Astrocyte of the hippocampus (primary cell): Measurements from ENCODE around the gene PTPRT.

Experiments used
- DNase-seq: peaks from one replicate; pipeline ENCODE4 v3.0.0; 2011; ENCODE audit warnings: low read depth, low spot score

PTPRT gene

GRCh38 chr20:42613076-42613475, 576.6 kb downstream of the PTPRT start:
- peak; percentile 0 for DNase-seq

GRCh38 chr20:42611889-42612837, 577.5 kb downstream of the PTPRT start:
- no peak for DNase-seq

DNA sequence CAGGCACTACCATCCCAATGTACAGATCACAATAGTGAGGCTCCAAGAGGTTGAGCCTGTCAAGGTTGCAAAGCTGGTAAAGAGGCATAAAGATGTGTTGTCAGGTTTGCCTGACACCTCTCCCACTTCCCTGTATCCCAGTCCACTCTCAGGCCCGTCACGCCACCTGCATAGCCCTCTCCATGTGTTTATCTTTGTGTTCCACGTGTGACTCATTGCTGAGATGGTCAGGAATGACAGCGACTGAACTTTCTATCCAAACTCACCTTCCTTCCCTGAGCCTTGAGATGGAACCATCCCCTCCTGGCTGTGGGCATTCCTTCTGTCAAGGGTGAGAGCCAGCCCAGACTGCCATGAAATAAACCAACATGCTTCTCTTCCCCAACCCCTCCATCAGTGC, 578.3 kb downstream of the PTPRT start:
- DNase-seq = no peak

DNA sequence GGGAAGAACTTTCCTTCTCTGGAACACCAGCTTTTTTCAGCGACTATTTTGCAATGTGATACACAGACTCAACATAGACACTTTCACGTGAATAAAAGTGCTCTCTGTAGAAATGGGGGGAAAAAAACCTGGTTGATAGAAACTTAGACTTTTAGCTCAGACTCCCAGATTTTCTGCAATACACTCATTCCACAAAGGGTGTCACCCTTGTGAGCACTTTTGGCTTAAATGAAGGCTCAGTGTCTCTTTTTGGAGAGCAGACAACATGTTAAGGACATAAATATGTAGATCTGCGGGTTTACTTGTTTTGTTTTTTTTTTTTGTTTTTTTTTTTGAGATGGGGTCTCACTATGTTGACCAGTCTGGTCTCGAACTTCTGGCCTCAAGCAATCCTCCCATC, 579.6 kb downstream of the PTPRT start:
- no peak for DNase-seq

DNA sequence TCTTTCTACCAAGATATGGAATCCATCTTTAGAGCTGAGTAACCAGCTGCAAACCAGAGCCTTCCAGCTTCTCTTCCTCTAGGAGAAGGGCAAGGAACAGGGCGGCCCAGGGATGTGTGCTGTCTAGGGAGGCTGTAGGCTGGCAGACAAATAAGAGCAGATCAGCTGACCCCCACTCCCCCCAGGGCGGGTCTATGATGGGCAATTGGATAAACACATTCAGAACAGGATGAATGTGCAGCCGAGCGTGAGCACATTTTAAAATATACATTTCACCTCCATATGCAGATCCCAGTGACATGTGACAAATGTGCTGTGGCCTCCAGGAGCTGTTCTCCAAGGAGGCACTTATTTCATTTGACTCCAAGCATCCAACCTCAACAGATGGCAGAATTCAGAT, 580.1 kb downstream of the PTPRT start:
- DNase-seq = no peak

- no peak for DNase-seq
Observed at GRCh38 chr20:42604998-42605956, 584.4 kb downstream of the PTPRT start.

DNA sequence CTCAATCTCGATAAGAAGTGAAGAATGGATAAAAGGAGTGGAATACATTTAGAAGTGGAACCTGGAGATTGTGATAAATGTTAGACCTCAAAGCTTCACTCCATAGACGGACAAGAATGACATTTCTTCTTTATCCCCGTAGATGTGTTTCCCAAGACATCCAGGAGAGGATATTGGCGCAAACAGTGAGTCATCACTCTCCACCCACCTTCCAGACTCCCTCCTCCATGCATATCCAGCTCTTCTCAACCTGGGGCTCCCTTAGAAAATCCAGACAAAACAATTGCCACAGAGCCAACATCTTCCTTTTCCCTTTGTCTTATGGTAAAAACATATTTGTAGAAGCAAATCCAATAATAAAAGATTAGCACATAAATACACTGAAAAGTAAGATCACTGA, 586.1 kb downstream of the PTPRT start:
- DNase-seq = no peak

GRCh38 chr20:42598581-42598980, 591.1 kb downstream of the PTPRT start:
- no peak for DNase-seq

GRCh38 chr20:42595625-42596024, 594.1 kb downstream of the PTPRT start:
- no peak for DNase-seq

- DNase-seq = no peak
Observed at GRCh38 chr20:42594659-42595058, 595.0 kb downstream of the PTPRT start.

- DNase-seq = no peak
Observed at GRCh38 chr20:42594011-42594410, 595.7 kb downstream of the PTPRT start.

DNA sequence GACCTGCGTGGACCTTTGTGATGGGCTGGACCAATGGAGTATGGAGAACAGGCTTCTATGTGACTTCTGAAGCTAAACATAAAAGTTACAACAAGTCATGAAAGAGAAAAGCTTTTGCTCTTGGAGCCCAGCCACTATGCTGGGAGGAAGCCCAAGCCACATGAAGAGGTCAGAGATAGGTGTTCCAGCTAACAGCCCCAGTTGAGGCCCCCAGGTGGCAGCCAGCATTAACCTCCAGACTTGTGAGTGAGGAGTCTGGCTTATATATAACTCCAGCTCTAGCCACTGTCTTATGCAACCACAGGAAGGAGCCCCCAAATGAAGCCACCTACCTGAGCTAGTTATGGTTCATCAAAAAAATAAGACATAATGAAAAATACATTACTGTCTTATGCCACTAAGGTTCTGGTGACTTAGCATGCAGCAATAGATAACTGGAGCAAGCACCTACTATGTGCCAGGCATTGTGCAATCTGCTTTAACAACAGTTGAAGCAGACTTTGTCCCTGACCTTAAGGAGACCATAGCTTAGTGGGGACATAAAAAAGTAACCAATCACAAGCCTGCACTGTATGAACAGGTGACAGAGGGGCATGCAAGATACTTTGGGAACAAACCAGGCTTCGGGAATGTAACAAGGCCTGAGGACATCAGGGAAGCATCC, 599.6 kb downstream of the PTPRT start:
- no peak for DNase-seq

DNA sequence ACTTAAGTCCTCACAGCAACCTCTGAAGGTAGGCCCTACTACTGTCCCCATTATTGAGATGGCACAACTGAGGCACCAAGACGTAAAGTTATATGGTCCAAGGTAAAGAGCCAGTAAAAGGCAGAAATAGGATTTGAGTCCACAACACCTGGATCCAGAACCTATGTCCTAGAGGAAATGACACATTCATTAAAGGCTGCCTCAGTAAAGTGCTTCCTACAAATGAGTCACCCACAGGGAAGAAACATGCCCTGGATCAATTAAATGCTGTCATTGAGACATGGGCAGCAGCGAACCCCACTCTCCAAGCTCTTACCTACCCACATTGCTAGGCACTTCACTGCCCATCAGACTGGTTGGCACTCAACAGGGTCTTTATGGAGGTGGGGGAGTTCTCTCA, 600.9 kb downstream of the PTPRT start:
- DNase-seq = no peak

DNA sequence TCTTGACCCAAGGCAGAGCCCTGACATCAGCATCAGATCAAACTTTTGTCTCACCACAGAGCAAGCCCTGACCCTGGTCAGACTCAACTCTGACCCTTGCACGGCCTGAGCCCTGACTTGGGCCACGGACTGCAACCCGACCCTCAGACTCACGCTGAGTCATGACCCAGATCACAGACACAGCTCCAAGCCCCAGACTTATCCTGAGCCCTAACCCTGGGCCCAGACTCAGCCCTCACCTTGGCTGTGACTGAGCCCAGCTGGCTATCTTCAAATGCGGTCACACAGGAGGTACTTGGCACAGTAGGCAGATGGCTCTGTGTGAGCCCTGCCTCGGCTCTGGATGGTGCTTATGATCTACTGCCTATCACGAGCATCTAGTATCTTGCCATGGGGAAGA, 602.3 kb downstream of the PTPRT start:
- no peak for DNase-seq

GRCh38 chr20:42581311-42581710, 608.4 kb downstream of the PTPRT start:
- DNase-seq = no peak

GRCh38 chr20:42576167-42576566, 613.5 kb downstream of the PTPRT start:
- no peak for DNase-seq

GRCh38 chr20:42572320-42573016, 617.2 kb downstream of the PTPRT start:
- no peak for DNase-seq

DNA sequence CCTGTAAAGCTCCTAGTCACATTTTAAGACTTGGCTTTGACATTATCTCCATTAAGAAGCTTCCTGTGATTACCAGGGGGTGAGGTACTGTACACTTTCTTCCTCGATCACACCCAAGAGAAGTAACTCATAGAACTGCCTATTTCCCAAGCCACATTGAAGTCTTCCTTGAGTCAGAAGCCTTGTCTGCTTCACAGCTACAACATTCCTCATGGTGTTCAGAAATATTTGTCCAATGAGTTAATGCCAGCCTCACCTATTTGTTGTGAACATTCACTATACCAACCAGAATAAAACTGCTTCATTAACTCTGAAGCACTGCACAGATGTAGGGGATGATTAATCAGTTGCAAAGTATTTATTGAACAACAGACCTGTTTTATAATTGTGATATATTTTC, 622.3 kb downstream of the PTPRT start:
- peak; percentile 31 for DNase-seq

DNA sequence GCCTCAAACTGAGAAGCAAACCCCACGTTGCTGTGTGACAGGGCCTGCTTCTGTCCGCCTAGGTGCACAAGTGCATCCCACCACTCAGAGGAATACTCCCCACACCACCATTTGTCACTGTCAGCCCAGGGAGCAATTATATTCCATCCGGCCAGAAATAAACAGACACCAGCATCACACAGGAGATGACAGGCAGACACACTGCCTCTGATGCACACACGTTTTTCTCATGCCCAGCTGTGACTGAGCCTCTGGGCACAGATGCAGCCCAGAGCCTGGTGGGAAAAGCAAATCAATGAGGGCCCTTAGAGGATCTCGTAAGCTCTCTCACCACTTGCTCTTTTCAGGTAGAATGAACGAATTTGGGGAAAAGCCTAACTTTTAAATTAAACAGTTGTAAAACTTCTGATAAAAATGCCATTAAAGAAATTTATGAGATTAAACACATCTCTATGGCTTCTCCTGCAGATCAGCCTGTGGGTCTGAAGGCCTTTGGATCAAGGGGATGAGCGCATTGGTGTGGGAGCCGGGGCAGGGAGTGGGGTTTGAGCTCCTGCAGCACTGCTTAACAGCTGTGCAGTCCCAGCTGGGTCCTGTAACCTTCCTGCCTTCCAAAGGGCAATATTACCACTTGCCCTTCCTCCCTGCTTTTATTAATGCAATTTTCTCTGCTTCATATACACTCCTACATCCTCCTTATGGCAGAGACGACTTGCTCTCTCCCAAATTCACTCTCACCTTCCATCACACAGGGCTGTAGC, 624.3 kb downstream of the PTPRT start:
- DNase-seq = no peak

- no peak for DNase-seq
Observed at GRCh38 chr20:42559665-42560064, 630.0 kb downstream of the PTPRT start.

DNA sequence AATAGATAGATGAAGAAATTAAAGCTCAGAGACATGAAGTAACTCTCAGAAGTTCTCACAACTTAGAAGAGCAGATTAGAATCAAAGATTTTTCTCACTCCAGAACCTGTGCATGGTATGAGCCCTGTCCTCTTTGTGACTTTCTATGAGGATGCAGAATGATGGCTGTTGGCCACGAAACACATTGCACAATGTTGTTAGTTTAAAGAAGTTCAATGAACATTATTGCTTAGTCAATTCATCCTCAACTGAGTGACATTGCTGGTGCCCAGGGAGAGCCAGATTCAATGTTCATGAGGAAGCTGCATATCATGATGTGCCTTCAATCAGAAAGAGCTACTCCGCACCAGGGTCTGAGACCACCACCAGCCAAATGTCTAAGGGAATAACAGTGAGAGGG, 633.1 kb downstream of the PTPRT start:
- no peak for DNase-seq
